ENCODE data around the gene FASTKD3. TPM values are rescaled to one million over a fixed set of nuclear protein-coding genes. Genes with fewer than 3 reads are reported as not detected.

Gene FASTKD3
- total and polyA plus RNA-seq, 2 donors: 6.5 to 14.5 TPM

GRCh38 chr5:7894439-7894838 lies 25.6 kb upstream of the FASTKD3 start:
- WGBS: 86% methylated on average over 5 of the region's 5 CpGs
- no peak for DNase-seq (ENCODE audit: extremely low spot score)
- no peak overlapping the region for H3K27ac ChIP-seq (ENCODE audit: low read depth)
- no peak overlapping the region for H3K4me3 ChIP-seq (ENCODE audit: low read depth, low read length)
- H3K4me1 ChIP-seq (ENCODE audit: insufficient read depth): no peaks in the 10 kb centered on the region
- H3K36me3 ChIP-seq (ENCODE audit: insufficient read depth): peaks cover 6% of the 10 kb centered on the region

GRCh38 chr5:7888901-7889300 lies 20.1 kb upstream of the FASTKD3 start:
- no peak overlapping the region for H3K4me3 ChIP-seq (ENCODE audit: low read depth, low read length)
- peaks cover 6% of the 10 kb centered on the region for H3K36me3 ChIP-seq (ENCODE audit: insufficient read depth)
- H3K4me1 ChIP-seq (ENCODE audit: insufficient read depth): no peaks in the 10 kb centered on the region
- DNase-seq (ENCODE audit: extremely low spot score): no peak
- 90% methylated on average over 9 of the region's 9 CpGs for WGBS
- no peak overlapping the region for H3K27ac ChIP-seq (ENCODE audit: low read depth)

GRCh38 chr5:7886849-7887475 lies 18.1 kb upstream of the FASTKD3 start:
- Histone ChIP-seq H3K4me1 (ENCODE audit: insufficient read depth) (no peaks in the 10 kb centered on the region), H3K27ac (ENCODE audit: low read depth) (no peak overlapping the region), H3K4me3 (ENCODE audit: low read depth, low read length) (no peak overlapping the region), H3K36me3 (ENCODE audit: insufficient read depth) (peaks cover 4% of the 10 kb centered on the region)
- no peak for DNase-seq (ENCODE audit: extremely low spot score)
- WGBS: 65% methylated on average over 7 of the region's 7 CpGs

- Histone ChIP-seq H3K4me1 (ENCODE audit: insufficient read depth) (no peaks in the 10 kb centered on the region), H3K36me3 (ENCODE audit: insufficient read depth) (peaks cover 2% of the 10 kb centered on the region), H3K27ac (ENCODE audit: low read depth) (no peak overlapping the region), H3K4me3 (ENCODE audit: low read depth, low read length) (no peak overlapping the region)
- WGBS: 57% methylated on average over 5 of the region's 5 CpGs
- no peak for DNase-seq (ENCODE audit: extremely low spot score)
Measured at GRCh38 chr5:7884491-7885267, 15.8 kb upstream of the FASTKD3 start.

- peaks cover 2% of the 10 kb centered on the region for H3K36me3 ChIP-seq (ENCODE audit: insufficient read depth)
Measured at GRCh38 chr5:7882926-7883325, 14.1 kb upstream of the FASTKD3 start.

GRCh38 chr5:7881816-7882215 lies 13.0 kb upstream of the FASTKD3 start:
- no peak for DNase-seq (ENCODE audit: extremely low spot score)

More at GRCh38 chr5:7882926-7883325, 14.1 kb upstream of the FASTKD3 start:
- no peak for DNase-seq (ENCODE audit: extremely low spot score)
- Histone ChIP-seq H3K4me3 (ENCODE audit: low read depth, low read length) (no peak overlapping the region), H3K4me1 (ENCODE audit: insufficient read depth) (no peaks in the 10 kb centered on the region), H3K27ac (ENCODE audit: low read depth) (no peak overlapping the region)
- 92% methylated on average over 4 of the region's 4 CpGs for WGBS

GRCh38 chr5:7881091-7881490 lies 12.3 kb upstream of the FASTKD3 start:
- Histone ChIP-seq H3K4me1 (ENCODE audit: insufficient read depth) (no peaks in the 10 kb centered on the region), H3K36me3 (ENCODE audit: insufficient read depth) (no peaks in the 10 kb centered on the region), H3K27ac (ENCODE audit: low read depth) (no peak overlapping the region), H3K4me3 (ENCODE audit: low read depth, low read length) (no peak overlapping the region)
- WGBS: 91% methylated on average over 4 of the region's 4 CpGs
- no peak for DNase-seq (ENCODE audit: extremely low spot score)

More at GRCh38 chr5:7881816-7882215, 13.0 kb upstream of the FASTKD3 start:
- no peak overlapping the region for H3K4me3 ChIP-seq (ENCODE audit: low read depth, low read length)
- H3K36me3 ChIP-seq (ENCODE audit: insufficient read depth): peaks cover 2% of the 10 kb centered on the region
- 93% methylated on average over 2 of the region's 2 CpGs for WGBS
- no peak overlapping the region for H3K27ac ChIP-seq (ENCODE audit: low read depth)
- no peaks in the 10 kb centered on the region for H3K4me1 ChIP-seq (ENCODE audit: insufficient read depth)

- Histone ChIP-seq H3K4me3 (ENCODE audit: low read depth, low read length) (no peak overlapping the region), H3K27ac (ENCODE audit: low read depth) (no peak overlapping the region), H3K36me3 (ENCODE audit: insufficient read depth) (peaks cover 4% of the 10 kb centered on the region), H3K4me1 (ENCODE audit: insufficient read depth) (no peaks in the 10 kb centered on the region)
- DNase-seq (ENCODE audit: extremely low spot score): no peak
Measured at GRCh38 chr5:7878381-7878873, 9.6 kb upstream of the FASTKD3 start.

GRCh38 chr5:7877851-7878250 lies 9.0 kb upstream of the FASTKD3 start:
- H3K27ac ChIP-seq (ENCODE audit: low read depth): no peak overlapping the region
- H3K36me3 ChIP-seq (ENCODE audit: insufficient read depth): peaks cover 4% of the 10 kb centered on the region
- no peaks in the 10 kb centered on the region for H3K4me1 ChIP-seq (ENCODE audit: insufficient read depth)
- H3K4me3 ChIP-seq (ENCODE audit: low read depth, low read length): no peak overlapping the region
- no peak for DNase-seq (ENCODE audit: extremely low spot score)
- WGBS: 75% methylated on average over 9 of the region's 9 CpGs

GRCh38 chr5:7876867-7877266 lies 8.0 kb upstream of the FASTKD3 start:
- Histone ChIP-seq H3K36me3 (ENCODE audit: insufficient read depth) (peaks cover 4% of the 10 kb centered on the region), H3K4me1 (ENCODE audit: insufficient read depth) (no peaks in the 10 kb centered on the region), H3K27ac (ENCODE audit: low read depth) (no peak overlapping the region), H3K4me3 (ENCODE audit: low read depth, low read length) (no peak overlapping the region)
- WGBS: 92% methylated on average over 3 of the region's 3 CpGs
- DNase-seq (ENCODE audit: extremely low spot score): no peak

- H3K4me1 ChIP-seq (ENCODE audit: insufficient read depth): no peaks in the 10 kb centered on the region
- WGBS: 95% methylated on average over 4 of the region's 4 CpGs
- H3K4me3 ChIP-seq (ENCODE audit: low read depth, low read length): no peak overlapping the region
- no peak overlapping the region for H3K27ac ChIP-seq (ENCODE audit: low read depth)
- H3K36me3 ChIP-seq (ENCODE audit: insufficient read depth): peaks cover 4% of the 10 kb centered on the region
- no peak for DNase-seq (ENCODE audit: extremely low spot score)
Measured at GRCh38 chr5:7875151-7875550, 6.3 kb upstream of the FASTKD3 start.

GRCh38 chr5:7874639-7875038 lies 5.8 kb upstream of the FASTKD3 start:
- Histone ChIP-seq H3K27ac (ENCODE audit: low read depth) (no peak overlapping the region), H3K36me3 (ENCODE audit: insufficient read depth) (peaks cover 4% of the 10 kb centered on the region)

GRCh38 chr5:7873216-7873615 lies 4.4 kb upstream of the FASTKD3 start:
- DNase-seq (ENCODE audit: extremely low spot score): no peak
- Histone ChIP-seq H3K36me3 (ENCODE audit: insufficient read depth) (peaks cover 4% of the 10 kb centered on the region), H3K27ac (ENCODE audit: low read depth) (no peak overlapping the region), H3K4me3 (ENCODE audit: low read depth, low read length) (no peak overlapping the region), H3K4me1 (ENCODE audit: insufficient read depth) (no peaks in the 10 kb centered on the region)
- WGBS: 90% methylated on average over 9 of the region's 9 CpGs

More at GRCh38 chr5:7874639-7875038, 5.8 kb upstream of the FASTKD3 start:
- Histone ChIP-seq H3K4me1 (ENCODE audit: insufficient read depth) (no peaks in the 10 kb centered on the region), H3K4me3 (ENCODE audit: low read depth, low read length) (no peak overlapping the region)
- 94% methylated on average over 2 of the region's 2 CpGs for WGBS
- DNase-seq (ENCODE audit: extremely low spot score): no peak

- 78% methylated on average over 4 of the region's 4 CpGs for WGBS
- no peak for DNase-seq (ENCODE audit: extremely low spot score)
- no peak overlapping the region for H3K27ac ChIP-seq (ENCODE audit: low read depth)
- peaks cover 4% of the 10 kb centered on the region for H3K36me3 ChIP-seq (ENCODE audit: insufficient read depth)
- H3K4me1 ChIP-seq (ENCODE audit: insufficient read depth): peaks cover under 1% of the 10 kb centered on the region
- H3K4me3 ChIP-seq (ENCODE audit: low read depth, low read length): no peak overlapping the region
Measured at GRCh38 chr5:7872517-7873130, 3.8 kb upstream of the FASTKD3 start.

Data from urinary bladder (tissue), 4 donors.